NCI-H2227 treated with DMSO at 0.1 percent for 48 hours (cell line): ENCODE data around the gene MAP3K10.
"Not testable (repeated sequence)": the region's sequence is repeated elsewhere in the genome, so short reads cannot be mapped to it uniquely, and the experiment has no call there.

Experiments
- DNase-seq: peaks from one replicate; lab custom pipeline; 2025; lab: John Stamatoyannopoulos, UW

The MAP3K10 gene

DNA sequence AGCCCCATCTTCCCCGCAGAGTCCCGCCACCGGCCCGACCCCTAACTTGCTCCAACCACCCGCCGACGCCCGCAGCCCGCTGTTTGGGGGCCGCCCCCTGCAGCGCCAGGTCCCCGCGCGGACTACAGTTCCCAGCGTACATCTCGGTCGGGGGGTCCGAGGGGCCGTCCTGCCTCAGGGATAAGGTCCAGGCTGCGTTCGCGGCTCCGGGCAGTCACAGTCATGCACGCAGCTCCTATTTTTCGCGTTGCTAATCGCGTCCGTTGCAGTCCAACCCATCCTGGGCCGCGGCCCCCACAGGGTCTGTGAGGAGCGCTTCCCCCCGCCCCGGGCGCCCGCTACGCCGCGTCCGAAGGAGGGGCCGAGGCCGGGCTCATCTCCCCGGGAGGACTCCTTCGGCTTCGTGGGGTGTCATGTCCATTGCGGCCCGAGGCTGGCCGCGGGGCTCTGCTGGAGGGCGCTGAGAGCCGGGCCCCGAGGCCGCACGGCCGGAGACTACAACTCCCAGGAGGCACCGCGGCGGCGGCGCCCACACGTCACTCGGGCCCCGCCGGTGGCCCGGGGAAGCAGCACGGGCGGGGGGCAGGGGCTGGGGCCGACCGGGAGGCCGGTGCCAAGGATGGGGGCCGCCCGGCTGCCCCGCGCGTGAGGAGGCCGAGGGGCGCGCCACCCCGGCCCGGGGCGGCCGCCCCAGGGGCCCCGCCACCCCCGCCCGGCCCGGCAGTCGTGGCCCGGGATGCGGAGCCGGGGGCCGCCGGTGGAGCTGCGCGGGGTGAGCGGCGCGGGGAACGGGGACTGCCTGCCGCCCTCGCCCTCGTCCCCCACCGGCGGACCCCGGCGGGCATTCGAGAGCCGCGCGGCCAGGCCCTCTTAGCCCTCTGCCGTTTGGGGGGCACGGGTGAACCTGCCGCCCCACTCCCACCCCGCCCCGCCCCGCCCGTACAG is at the start of gene MAP3K10:
MAP3K10 (plus strand) TSS at position 536 of the 945 bp plus-strand sequence. CDS start 606 bp downstream, outside the sequence.
- DNase-seq: peak; percentile 83

DNA sequence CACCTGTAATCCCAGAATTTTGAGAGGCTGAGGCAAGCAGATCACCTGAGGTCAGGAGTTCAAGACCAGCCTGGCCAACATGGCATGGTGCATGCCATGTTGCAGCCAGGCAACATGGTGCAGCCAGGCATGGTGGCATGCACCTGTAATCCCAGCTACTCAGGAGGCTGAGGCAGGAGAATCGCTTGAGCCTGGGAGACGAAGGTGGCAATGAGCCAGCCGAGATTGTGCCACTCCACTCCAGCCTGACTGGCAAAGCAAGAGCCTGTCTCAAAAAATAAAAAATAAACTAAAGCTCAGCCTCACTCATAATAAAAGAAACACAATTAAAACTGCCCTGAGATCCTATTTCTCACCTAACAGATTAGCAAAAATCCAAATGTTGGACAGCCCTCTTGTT is 49.7 kb upstream of the MAP3K10 start:
- no peak for DNase-seq

DNA sequence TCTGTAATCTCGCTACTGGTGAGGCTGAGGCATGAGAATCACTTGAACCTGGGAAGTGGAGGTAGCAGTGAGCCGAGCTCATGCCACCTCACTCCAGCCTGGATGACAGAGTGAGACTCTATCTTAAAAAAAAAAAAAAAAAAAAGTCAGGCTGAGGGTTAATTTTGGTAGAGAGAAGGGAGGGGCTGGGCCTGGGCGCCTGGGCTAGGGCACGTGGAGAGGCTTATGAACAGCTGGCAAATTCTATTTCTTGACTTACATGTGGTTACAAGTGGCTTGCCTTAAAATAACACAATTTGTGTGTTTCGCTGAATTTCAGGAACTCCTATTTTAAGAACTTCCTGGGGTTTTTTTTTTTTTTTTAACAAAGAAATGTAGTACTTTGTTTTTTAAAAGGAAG is 47.6 kb upstream of the MAP3K10 start:
- no peak for DNase-seq

DNA sequence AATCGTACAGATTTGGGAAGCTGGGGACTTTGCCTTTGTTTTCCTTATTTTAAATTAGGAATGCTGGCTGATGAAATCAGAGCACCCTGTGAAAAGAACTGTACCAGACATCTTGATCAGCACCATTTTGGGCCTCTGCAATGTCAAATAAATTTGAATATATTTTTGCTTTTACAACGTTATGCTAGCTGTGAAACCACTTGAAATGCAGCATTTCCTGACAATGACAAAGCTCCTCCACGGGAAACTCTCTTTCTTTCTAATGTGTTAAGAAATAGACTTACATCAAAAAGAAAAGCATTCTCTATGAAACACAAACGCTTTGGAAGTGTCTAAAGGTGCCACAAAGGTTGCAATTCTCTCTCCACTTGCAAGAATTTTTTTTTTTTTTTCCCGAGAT is 47.1 kb upstream of the MAP3K10 start:
- no peak for DNase-seq

DNA sequence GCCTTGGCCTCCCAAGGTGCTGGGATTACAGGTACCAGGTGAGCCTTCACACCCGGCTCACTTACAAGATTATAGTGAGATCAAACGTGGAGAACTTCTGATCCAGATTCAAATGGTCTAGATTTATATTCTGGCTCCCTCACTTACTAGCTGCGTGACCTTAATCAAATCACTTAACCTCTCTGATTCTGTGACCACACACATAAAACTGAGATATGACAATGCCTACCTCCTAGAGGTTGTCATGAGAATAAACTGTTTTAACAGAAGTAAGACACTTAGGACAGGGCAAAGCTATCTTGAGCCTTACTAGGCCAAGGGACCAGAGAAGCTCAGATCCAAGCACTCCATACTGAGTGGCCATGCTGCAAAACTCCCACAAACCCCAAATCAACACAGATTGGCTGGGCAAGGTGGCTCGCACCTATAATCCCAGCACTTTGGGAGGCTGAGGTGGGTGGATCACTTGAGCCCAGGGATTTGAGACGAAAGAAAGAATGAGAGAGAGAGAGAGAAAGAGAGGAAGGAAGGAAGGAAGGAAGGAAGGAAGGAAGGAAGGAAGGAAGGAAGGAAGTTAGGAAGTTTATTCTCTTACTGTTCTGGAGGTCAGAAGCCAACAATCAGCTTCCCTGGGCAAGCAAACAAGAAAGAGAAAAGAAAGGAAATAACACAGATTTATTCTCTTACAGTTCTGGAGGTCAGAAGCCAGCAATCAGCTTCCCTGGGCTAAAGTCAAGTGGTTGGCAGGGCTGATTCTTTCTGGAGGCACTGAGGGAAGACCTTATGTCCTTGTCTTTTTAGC is 46.1 kb upstream of the MAP3K10 start:
- DNase-seq: no peak

DNA sequence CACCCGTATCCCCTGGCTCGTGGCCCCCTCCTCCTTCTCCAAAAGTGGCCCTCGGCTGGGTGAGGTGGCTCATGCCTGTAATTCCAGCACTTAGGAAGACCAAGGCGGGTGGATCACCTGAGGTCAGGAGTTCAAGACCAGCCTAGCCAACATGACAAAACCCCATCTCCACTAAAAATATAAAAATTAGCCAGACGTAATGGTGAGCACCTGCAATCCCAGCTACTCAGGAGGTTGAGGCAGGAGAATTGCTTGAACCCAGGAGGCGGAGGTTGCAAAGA is 45.5 kb upstream of the MAP3K10 start:
- not testable (repeated sequence) for DNase-seq

DNA sequence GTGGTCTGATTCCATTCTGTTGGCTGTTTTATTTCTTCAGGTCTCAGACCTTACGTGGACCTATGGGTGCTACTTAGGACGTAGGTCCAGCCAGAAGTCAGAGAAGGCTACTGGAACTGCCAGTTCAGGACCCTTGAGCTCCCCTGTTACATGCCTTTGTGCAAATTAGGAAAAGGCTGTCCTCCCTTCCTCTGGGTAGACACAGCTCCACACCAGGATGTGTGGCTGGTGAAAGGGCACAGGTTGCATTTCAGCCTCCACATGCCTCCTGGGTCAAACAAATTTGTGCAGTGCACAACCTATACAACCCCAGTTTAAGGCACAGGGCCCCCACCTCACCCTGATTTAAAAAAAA is 43.9 kb upstream of the MAP3K10 start:
- DNase-seq: no peak

DNA sequence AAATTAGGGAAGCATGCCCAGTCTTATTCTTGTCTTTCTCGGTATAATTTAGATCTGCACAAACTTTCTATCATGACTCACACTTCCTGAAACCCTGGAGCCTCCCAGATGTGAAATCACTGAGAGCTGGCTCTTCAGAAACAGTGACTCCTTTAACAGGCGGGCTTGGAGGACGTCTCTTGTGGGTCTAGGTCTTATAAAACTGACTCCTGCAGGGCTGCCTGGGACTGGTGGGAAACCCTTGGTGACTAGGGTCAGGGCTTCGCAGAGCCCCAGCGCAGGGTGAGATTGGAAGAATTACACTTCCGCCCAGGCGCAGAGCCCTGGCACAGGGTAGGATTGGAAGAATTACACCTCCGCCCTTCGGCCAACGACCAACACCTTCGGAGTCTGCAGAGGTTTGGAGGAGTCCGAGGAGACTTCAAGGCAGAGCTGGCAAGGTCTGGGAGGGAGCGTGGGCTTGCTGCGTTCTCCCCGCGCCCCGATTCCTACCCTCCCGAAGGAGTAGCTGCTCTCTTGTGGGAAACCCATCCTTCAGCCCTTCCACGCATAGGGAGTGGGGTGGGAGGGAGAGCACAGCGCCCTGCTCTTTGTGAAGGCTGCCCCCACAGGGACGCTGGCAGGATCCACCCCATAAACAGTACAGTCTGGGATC is 43.4 kb upstream of the MAP3K10 start:
- peak; percentile 70 for DNase-seq

DNA sequence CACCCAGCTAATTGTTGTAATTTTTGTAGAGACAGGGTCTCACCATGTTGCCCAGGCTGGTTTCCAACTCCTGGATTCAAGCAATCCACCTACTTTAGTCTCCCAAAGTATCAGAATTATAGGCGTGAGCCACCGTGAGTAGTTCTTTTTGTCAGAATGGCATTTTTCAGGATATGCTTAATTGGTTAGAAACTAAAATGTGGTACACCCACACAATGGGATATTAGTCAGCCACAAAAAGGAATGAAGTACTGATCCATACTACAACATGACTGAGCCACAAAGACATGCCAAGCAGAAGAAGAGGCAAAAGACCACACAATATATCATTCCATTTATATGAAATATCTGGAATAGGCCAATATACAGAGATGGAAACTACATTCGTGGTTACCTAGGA is 41.7 kb upstream of the MAP3K10 start:
- DNase-seq: no peak

DNA sequence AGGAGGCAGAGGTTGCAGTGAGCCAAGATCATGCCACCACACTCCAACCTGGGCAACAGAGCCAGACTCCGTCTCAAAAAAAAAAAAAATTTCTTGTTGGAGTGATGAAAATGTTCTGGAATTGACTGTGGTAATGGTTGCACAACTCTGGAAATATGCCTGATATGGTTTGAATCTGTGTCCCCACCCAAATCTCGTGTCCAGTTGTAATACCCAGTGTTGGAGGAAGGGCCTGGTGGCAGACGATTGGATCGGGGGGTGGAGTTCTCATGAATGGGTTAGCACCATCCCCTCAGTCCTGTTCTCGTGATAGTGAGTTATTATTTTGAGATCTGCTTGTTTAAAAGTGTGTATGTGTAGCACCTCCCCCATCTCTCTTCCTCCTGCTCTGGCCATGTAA is 41.1 kb upstream of the MAP3K10 start:
- no peak for DNase-seq

DNA sequence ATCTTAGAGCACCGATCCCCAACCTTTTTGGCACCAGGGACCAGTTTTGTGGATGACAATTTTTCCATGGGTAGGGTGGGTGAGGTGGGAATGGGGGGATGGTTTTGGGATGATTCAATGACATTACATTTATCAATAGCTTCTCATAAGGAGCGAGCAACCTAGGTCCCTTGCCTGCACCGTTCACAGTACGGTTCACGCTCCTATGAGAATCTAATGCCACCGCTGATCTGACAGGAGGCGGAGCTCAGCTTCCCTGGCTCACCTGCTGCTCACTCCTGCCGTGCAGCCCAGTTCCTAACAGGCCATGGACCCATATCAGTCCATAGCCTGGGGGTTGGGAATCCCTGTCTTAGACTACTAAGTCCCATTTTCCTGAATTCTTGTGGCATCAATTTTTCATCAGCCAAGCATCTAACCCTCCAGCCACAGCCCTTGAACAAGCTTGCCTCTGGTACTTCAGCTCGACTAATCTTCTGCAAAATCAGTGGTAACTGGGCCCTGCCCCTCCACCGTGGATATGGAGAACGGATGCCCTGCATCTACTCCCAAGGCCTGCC is 37.0 kb upstream of the MAP3K10 start:
- DNase-seq: no peak

DNA sequence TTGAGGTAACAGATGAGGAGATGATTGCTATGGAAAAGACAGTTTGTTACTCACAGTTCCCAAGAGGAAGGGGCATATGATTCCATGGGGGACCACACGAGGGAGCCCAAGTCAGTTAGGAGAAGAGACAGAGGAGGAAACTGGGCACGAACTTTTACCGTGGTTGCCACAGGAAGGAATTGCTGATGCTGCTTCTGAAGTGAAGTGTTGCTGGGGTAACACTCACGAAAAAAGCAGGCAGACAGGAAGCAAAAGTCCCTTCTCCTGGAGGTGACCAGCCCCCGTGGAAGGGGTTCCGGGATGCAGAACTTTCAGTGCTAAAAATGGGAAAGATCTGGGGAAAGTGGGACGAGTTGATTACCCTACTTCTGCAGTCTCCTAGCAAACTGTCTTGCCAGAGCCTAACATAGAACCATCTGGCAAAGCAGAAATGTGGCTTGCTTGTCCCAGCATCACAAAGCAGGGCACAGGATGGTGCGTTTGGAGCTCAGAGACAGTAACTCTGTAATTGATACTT is 35.4 kb upstream of the MAP3K10 start:
- DNase-seq: no peak

DNA sequence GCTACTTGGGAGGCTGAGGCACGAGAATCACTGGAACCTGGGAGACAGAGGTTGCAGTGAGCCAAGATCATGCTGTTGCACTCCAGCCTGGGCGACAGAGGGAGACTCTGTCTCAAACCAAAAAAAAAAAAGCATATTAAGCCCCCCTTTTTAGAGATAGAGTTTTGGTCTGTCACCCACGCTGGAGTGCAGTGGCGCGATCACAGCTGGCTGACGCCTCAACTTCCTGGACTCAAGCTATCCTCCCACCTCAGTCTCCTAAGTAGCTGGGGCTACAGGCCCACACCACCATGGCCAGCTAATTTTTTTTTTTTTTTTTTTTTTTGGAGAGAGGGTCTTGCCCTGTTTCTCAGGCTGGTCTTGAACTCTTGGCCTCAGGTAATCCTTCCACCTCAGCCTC is 34.2 kb upstream of the MAP3K10 start:
- no peak for DNase-seq

DNA sequence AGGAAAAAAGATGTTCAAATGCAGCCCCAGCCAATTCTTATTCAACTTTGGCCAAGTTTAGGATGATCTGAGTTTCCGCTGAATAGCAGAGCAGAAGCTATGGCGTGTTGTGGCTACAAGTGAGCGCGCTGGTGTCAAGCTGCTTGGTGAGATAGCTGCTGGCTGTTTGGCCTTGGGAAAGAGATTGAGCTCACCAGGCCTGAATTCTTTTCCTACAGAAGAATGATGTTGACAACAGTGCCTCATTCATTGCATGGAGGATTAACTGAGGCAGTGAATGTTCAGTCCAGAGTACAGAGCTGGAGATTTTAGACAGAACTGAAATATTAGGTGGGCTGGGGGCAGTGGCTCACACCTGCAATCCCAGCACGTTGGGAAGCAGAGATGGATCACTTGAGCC is 31.5 kb upstream of the MAP3K10 start:
- no peak for DNase-seq

DNA sequence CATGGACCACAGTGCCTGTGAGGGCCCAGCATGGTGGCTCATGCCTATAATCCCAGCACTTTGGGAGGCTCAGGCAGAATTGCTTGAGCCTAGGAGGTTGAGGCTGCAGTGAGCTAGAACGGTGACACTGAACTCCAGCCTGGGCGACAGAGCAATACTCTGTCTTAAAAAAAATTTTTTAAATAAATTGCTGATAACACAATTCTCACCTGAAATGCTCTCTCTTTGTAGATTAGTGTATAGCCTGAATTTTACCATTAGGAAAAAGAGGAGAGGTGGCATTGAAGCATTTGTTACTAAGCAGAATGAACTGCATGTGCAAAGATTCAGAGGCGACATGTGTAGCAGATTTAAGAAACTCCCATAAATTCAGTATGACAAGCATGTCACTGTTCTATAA is 29.1 kb upstream of the MAP3K10 start:
- no peak for DNase-seq

DNA sequence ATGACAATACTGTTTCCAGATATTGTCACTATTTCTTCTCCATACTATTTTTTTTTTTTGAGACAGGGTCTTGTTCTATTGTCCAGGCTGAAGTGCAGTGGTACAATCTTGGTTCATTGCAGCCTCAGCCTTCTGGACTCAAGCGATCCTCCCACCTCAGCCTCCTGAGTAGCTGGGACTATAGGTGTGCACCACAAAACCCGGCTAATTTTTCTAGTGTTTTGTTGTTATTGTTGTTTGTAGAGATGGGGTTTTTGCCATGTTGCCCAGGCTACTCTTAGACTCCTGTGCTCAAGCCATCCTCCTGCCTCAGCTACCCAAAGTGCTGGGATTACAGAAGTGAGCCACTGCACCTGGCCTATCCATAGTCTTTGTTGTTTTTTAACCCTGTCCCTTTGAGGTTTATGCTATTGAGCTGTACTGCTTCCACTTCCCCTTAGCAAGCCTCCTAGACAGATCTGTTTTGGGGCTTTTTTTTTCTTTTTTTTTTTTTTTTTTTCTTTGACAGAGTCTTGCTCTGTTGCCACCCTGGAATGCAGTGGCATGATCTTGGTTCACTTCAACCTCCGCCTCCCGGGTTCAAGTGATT is 27.6 kb upstream of the MAP3K10 start:
- no peak for DNase-seq

DNA sequence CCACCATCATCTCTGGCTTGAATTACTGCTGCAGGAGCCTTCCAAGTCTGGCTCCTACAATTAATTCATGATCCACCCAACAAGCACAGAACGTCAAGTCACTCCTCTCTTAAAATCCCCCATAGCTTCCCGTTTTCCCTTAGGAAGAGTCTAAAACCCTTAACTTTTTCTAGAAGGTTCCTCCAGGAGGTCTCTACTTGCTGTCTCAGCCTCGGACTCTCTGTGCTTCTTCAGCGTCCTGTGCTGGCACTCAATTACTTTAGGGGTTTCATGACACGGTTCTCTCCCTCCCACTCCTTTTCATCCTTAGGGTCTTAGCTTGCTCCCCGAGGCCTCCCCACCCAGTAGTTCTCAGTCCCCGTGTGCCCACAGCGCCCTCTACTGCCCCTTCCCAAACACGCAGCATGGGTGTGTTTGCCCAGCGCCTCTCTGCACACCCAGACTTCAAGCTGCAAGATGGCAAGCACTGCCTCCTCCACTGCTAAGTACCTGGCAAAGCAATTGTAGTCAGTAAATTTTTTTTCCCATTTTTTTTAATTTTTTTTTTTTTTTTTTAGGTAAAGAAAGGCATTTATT is 25.8 kb upstream of the MAP3K10 start:
- peak; percentile 55 for DNase-seq

DNA sequence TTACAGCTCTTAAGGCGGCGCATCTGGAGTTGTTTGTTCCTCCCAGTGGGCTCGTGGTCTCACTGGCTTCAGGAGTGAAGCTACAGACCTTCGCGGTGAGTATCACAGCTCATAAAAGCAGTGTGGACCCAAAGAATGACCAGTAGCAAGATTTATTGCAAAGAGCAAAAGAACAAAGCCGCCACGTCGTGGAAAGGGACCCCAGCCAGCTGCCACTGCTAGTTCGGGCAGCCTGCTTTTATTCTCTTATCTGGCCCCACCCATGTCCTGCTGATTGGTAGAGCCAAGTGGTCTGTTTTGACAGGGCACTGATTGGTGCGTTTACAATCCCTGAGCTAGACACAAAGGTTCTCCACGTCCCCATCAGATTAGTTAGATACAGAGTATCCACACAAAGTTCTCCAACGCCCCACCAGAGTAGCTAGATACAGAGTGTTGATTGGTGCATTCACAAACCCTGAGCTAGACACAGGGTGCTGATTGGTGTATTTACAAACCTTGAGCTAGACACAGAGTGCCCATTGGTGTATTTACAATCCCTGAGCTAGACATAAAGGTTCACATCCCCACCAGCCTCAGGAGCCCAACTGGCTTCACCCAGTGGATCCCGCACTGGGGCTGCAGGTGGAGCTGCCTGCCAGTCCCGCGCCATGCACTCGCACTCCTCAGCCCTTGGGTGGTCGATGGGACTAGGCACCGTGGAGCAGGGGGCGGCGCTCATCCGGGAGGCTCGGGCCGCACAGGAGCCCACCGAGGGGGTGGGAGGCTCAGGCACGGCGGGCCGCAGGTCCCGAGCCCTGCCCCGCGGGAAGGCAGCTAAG is 21.5 kb upstream of the MAP3K10 start:
- DNase-seq: not testable (repeated sequence)

DNA sequence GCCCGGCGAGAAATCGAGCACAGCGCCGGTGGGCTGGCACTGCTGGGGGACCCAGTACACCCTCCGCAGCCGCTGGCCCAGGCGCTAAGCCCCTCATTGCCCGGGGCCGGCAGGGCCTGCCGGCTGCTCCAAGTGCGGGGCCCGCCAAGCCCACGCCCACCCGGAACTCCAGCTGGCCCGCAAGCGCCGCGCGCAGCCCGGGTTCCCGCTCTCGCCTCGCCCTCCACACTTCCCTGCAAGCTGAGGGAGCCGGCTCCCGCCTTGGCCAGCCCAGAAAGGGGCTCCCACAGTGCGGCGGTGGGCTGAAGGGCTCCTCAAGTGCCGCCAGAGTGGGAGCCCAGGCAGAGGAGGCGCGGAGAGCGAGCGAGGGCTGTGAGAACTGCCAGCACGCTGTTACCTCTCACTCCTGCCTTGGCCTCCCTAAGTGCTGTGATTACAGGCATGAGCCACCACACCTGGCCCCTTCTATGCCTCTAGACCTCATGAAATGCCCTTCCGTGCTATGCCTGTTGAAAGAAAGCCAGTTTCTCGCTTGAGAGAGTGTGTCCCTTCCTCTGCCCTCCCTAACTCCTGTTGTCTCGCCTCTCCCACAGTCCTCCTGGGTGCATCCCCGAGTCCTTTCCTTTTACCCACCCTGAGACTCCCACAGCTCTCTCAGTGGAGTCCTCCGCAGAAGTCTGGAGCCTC is 20.8 kb upstream of the MAP3K10 start:
- DNase-seq: not testable (repeated sequence)

DNA sequence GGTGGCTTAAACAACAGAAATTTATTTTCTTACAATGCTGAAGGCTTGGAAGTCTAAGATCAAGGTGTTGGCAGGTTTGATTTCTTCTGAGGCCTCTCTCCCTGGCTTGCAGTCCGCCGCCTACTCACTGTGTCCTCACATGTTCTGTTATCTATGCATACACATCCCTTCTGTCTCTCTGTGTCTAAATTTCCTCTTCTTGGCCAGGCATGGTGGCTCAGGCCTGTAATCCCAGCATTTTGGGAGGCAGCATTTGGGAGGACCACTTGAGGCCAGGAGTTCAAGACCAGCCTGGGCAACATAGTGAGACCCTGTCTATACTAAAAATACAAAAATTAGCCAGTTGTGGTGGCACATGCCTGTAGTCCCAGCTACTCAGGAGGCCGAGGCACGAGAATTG is 19.9 kb upstream of the MAP3K10 start:
- not testable (repeated sequence) for DNase-seq
